HL-60 (cell line): ENCODE results near the gene TSHZ1.

ENCODE experiments used
- CTCF ChIP-seq: IDR thresholded peaks from one replicate; pipeline ENCODE4 v1.5.1; 2011; ENCODE audit warnings: low read length, control low read depth, inconsistent platforms; ENCODE audit not compliant: insufficient read depth
- GABPA ChIP-seq: IDR thresholded peaks from 2 replicates; pipeline ENCODE4 v1.6.1; 2012; ENCODE audit warnings: low read depth
- POLR2AphosphoS5 ChIP-seq: IDR thresholded peaks from 2 replicates; pipeline ENCODE4 v1.6.1; 2012; ENCODE audit warnings: low read depth
- SPI1 ChIP-seq: IDR thresholded peaks from 2 replicates; pipeline ENCODE4 v1.6.1; 2012; ENCODE audit warnings: low read depth, mild to moderate bottlenecking, borderline replicate concordance
- TF ChIP-seq, protein P1 (sequence below): IDR thresholded peaks from 2 replicates; pipeline ENCODE4 v1.6.1; 2012; ENCODE audit warnings: low read depth; ENCODE audit not compliant: insufficient replicate concordance

DNA sequence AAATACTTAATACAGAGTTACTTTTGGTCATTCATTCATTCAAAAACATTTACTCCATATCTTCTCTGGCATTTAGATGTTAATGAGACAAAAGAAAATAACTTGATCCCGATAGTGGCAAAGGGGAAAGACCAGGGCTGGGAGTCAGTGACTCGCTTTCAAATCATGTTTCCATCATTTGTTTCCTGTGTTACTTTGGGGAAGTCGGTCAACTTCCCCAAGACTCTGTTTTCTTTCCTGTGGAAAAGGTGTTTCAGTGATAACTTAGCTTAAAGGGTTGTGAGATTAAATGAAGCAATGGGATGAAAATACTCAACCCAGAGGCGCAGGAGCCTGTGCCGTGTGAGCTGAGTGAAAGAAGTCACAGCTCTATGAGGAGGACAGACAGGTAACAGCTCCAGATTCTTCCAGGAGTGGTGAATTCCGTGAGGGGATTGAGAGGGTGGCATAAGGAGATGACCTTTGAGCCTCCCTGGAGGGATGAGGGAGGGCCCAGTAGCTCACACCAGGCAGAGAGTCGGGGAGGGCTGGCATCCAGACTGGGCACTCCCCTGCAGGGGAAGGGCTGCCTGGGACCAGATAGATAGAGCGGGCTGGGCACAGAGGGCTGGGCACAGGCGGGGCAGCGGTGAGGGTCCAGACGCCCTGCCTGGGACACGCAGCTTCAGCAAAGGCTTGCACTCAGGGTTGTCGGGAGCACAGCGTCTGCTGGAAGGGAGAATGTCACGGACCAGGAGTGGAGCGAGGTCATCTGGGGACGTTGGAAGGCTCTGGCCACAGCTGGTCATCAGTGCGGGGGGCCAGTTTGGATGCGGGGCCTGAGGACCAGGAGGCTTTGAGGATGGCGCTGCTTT is 70.1 kb downstream of the TSHZ1 start:
- TF ChIP-seq CTCF (no peak), GABPA (no peak), POLR2AphosphoS5 (no peak), SPI1 (no peak)
- TF ChIP-seq, protein P1, sequence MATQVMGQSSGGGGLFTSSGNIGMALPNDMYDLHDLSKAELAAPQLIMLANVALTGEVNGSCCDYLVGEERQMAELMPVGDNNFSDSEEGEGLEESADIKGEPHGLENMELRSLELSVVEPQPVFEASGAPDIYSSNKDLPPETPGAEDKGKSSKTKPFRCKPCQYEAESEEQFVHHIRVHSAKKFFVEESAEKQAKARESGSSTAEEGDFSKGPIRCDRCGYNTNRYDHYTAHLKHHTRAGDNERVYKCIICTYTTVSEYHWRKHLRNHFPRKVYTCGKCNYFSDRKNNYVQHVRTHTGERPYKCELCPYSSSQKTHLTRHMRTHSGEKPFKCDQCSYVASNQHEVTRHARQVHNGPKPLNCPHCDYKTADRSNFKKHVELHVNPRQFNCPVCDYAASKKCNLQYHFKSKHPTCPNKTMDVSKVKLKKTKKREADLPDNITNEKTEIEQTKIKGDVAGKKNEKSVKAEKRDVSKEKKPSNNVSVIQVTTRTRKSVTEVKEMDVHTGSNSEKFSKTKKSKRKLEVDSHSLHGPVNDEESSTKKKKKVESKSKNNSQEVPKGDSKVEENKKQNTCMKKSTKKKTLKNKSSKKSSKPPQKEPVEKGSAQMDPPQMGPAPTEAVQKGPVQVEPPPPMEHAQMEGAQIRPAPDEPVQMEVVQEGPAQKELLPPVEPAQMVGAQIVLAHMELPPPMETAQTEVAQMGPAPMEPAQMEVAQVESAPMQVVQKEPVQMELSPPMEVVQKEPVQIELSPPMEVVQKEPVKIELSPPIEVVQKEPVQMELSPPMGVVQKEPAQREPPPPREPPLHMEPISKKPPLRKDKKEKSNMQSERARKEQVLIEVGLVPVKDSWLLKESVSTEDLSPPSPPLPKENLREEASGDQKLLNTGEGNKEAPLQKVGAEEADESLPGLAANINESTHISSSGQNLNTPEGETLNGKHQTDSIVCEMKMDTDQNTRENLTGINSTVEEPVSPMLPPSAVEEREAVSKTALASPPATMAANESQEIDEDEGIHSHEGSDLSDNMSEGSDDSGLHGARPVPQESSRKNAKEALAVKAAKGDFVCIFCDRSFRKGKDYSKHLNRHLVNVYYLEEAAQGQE, result no peak
